Mesothelial cell of epicardium (in vitro differentiated cells): ENCODE results near the gene ASXL1. TPM values are rescaled to one million over a fixed set of nuclear protein-coding genes. Genes with fewer than 3 reads are reported as not detected.
"Not testable (repeated sequence)": the region's sequence is repeated elsewhere in the genome, so short reads cannot be mapped to it uniquely, and the experiment has no call there.

Source experiments
- DNase-seq, 2 experiments: peaks; one replicate each; pipeline ENCODE4 v3.0.0; 2021; ENCODE audit warnings: low spot score in 2 of 2; ENCODE audit not compliant: unreplicated experiment in 2 of 2
- H3K27ac Mint-ChIP-seq: 2 replicates; pipeline ENCODE4 v1.8.0; 2021; ENCODE audit warnings: mixed read lengths
- H3K27me3 Mint-ChIP-seq: 2 replicates; pipeline ENCODE4 v1.8.0; 2021; ENCODE audit warnings: low read depth, mixed read lengths
- H3K36me3 Mint-ChIP-seq: 2 replicates; pipeline ENCODE4 v1.8.0; 2021; ENCODE audit warnings: mixed read lengths
- H3K4me1 Mint-ChIP-seq: 2 replicates; pipeline ENCODE4 v1.8.0; 2021; ENCODE audit warnings: mixed read lengths
- H3K4me3 Mint-ChIP-seq: 2 replicates; pipeline ENCODE4 v1.8.0; 2021; ENCODE audit warnings: mild to moderate bottlenecking, moderate library complexity, mixed read lengths
- H3K9me3 Mint-ChIP-seq: 2 replicates; pipeline ENCODE4 v1.8.0; 2021; ENCODE audit warnings: mixed read lengths
- total RNA-seq: library from RNA; stranded (reverse); gene quantifications from 3 replicates; pipeline ENCODE4 v1.2.1, GENCODE V29; 2021
- TF ChIP-seq, protein P1 (sequence below): fragments of 200-600 bp; sonication (generic); IDR thresholded peaks from one replicate; pipeline ENCODE4 v1.5.0; 2021; ENCODE audit warnings: antibody characterized with exemption; ENCODE audit not compliant: unreplicated experiment

The ASXL1 gene
- total RNA-seq, 1 donor from 2014 or later = 182 TPM

DNA sequence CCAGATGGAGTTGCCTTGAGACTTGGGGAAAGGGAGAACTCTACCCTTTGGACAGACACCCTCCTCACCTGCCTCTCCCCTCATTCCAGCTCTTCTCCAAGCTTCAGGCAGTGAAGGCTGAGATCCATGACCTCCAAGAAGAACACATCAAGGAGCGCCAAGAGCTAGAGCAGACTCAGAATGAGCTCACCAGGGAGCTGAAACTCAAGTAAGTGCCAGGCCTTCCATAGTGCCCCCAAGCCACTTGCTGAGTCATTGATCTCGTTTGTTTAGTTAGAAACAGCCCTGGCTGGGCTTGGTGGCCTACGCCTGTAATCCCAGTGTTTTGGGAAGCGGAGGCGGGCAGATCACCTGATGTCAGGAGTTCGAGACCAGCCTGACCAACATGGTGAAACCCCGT is 41.5 kb upstream of the ASXL1 start:
- peaks cover 34% of the 10 kb centered on the region for H3K36me3 Mint-ChIP-seq
- no peak overlapping the region for H3K27ac Mint-ChIP-seq
- no peaks in the 10 kb centered on the region for H3K27me3 Mint-ChIP-seq
- H3K9me3 Mint-ChIP-seq = no peaks in the 10 kb centered on the region
- no peak overlapping the region for H3K4me3 Mint-ChIP-seq
- DNase-seq = no peak
- no peaks in the 10 kb centered on the region for H3K4me1 Mint-ChIP-seq
- TF ChIP-seq, protein P1, sequence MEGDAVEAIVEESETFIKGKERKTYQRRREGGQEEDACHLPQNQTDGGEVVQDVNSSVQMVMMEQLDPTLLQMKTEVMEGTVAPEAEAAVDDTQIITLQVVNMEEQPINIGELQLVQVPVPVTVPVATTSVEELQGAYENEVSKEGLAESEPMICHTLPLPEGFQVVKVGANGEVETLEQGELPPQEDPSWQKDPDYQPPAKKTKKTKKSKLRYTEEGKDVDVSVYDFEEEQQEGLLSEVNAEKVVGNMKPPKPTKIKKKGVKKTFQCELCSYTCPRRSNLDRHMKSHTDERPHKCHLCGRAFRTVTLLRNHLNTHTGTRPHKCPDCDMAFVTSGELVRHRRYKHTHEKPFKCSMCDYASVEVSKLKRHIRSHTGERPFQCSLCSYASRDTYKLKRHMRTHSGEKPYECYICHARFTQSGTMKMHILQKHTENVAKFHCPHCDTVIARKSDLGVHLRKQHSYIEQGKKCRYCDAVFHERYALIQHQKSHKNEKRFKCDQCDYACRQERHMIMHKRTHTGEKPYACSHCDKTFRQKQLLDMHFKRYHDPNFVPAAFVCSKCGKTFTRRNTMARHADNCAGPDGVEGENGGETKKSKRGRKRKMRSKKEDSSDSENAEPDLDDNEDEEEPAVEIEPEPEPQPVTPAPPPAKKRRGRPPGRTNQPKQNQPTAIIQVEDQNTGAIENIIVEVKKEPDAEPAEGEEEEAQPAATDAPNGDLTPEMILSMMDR = no peak

DNA sequence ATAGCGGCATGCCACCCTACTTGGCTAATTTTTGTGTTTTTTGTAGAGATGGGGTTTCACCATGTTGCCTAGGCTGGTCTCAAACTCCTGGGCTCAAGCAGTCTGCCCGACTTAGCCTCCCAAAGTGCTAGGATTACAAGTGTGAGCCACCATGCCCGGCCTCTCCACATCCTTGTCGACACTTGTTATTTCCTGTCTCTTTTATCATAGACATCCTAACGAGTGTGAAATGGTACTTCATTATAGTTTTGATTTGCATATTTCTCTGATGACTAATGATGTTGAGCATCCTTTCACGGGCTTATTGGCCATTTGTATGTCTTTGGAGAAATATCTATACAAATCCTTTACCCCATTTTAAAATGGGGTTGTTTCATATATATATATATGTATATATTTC is 39.0 kb upstream of the ASXL1 start:
- no peak for DNase-seq
- H3K9me3 Mint-ChIP-seq = no peaks in the 10 kb centered on the region
- TF ChIP-seq, protein P1 = no peak
- no peaks in the 10 kb centered on the region for H3K27me3 Mint-ChIP-seq
- H3K4me3 Mint-ChIP-seq = no peak overlapping the region
- no peaks in the 10 kb centered on the region for H3K4me1 Mint-ChIP-seq
- H3K36me3 Mint-ChIP-seq = peaks cover 31% of the 10 kb centered on the region
- H3K27ac Mint-ChIP-seq = no peak overlapping the region

DNA sequence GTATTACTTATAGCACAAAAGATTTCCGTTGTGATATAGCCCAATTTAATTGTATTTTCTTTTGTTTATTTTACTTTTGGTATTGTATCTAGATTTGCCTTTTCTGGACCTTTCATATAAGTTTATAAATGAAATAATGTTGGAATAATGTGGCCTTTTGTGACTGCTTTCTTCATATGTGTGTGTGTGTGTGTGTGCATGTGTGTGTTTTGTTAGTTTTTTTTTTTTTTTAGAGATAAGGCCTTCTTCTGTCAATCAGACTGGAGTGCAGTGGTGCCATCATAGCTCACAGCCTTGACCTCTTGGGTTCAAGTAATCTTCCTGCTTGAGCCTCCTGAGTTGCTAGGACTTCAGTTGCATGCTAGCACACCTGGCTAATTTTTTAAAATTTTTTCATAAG is 37.8 kb upstream of the ASXL1 start:
- H3K27me3 Mint-ChIP-seq = no peaks in the 10 kb centered on the region
- H3K27ac Mint-ChIP-seq = no peak overlapping the region
- H3K36me3 Mint-ChIP-seq = peaks cover 28% of the 10 kb centered on the region
- no peaks in the 10 kb centered on the region for H3K9me3 Mint-ChIP-seq
- no peaks in the 10 kb centered on the region for H3K4me1 Mint-ChIP-seq
- DNase-seq = no peak
- TF ChIP-seq, protein P1 = no peak
- H3K4me3 Mint-ChIP-seq = no peak overlapping the region

DNA sequence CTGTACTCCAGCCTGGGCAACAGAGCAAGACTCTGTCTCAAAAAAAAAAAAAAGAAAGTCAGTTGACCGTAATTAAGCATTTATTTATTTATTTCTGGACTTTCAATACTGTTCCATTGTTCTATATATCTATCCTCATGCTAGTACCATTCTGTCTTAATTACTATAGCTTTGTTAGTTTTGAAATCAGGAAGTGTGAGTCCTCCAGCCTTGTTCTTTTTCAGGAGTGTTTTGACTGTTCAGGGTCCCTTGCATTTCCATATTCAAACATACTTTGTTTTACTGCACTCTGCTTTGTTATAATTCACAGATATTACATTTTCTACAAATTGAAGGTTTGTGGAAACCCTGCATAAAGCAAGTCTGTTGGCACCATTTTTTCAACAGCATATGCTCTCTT is 36.7 kb upstream of the ASXL1 start:
- DNase-seq = no peak
- H3K9me3 Mint-ChIP-seq = no peaks in the 10 kb centered on the region
- no peaks in the 10 kb centered on the region for H3K4me1 Mint-ChIP-seq
- TF ChIP-seq, protein P1 = no peak
- H3K27ac Mint-ChIP-seq = no peak overlapping the region
- peaks cover 23% of the 10 kb centered on the region for H3K36me3 Mint-ChIP-seq
- H3K27me3 Mint-ChIP-seq = no peaks in the 10 kb centered on the region
- no peak overlapping the region for H3K4me3 Mint-ChIP-seq

DNA sequence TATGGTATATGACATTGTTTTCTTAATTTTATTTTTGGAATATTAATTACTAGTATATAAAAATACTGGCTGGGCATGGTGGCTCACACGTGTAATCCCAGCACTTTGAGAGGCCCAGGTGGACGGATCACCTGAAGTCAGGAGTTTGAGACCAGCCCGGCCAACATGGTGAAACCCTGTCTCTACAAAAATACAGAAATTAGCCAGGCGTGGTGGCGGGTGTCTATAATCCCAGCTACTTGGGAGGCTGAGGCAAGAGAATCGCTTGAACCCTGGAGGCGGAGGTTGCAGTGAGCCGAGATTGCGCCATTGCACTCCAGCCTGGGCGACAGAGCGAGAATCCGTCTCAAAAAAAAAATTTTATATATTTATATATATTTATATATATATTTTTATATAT is 35.9 kb upstream of the ASXL1 start:
- H3K27ac Mint-ChIP-seq, H3K9me3 Mint-ChIP-seq, H3K4me3 Mint-ChIP-seq, DNase-seq, H3K4me1 Mint-ChIP-seq, H3K27me3 Mint-ChIP-seq: not testable (repeated sequence)
- H3K36me3 Mint-ChIP-seq = peaks cover 17% of the 10 kb centered on the region

DNA sequence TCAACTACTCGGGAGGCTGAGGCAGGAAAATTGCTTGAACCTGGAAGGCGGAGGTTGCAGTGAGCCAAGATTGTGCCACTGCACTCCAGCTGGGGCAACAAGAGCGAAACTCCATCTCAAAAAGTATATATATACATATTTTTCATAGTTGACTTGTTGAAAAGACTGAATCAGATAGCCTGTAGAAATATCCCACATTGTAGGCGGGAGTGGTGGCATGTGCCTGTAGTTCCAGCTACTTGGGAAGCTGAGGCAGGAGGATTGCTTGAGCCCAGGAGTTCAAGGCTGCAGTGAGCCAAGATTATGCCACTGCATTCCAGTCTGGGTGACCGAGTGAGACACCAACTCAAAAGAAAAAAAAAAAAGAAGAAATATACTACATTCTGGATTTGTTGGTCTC is 34.4 kb upstream of the ASXL1 start:
- not testable (repeated sequence) for H3K9me3 Mint-ChIP-seq, H3K4me3 Mint-ChIP-seq, H3K27ac Mint-ChIP-seq, H3K27me3 Mint-ChIP-seq, DNase-seq
- Mint-ChIP-seq H3K4me1 (peaks cover 10% of the 10 kb centered on the region), H3K36me3 (peaks cover 16% of the 10 kb centered on the region)
